GM18505 (cell line): ENCODE measurements around the gene FAM131C.
"Not testable (repeated sequence)": the region's sequence is repeated elsewhere in the genome, so short reads cannot be mapped to it uniquely, and the experiment has no call there.

Experiments
- ATAC-seq: cut with Tn5 transposase; IDR thresholded peaks from one replicate; pipeline ENCODE4 v1.9.1; 2021; ENCODE audit not compliant: unreplicated experiment
- POLR2A ChIP-seq: IDR thresholded peaks from 4 replicates; pipeline ENCODE4 v1.6.1; 2011; ENCODE audit warnings: borderline replicate concordance; ENCODE audit not compliant: insufficient read depth, insufficient read length; ENCODE audit errors: extremely low read depth

Gene FAM131C

GRCh38 chr1:16042096-16042495 is 31.4 kb downstream of the FAM131C start:
- no peak for ATAC-seq

GRCh38 chr1:16041200-16041599 is 32.3 kb downstream of the FAM131C start:
- no peak for TF ChIP-seq POLR2A
- no peak for ATAC-seq

More at GRCh38 chr1:16042096-16042495, 31.4 kb downstream of the FAM131C start:
- TF ChIP-seq POLR2A = no peak

GRCh38 chr1:16039871-16040270 is 33.6 kb downstream of the FAM131C start:
- ATAC-seq = not testable (repeated sequence)

GRCh38 chr1:16038620-16038912 is 34.9 kb downstream of the FAM131C start:
- TF ChIP-seq POLR2A = no peak
- ATAC-seq = no peak

- ATAC-seq = not testable (repeated sequence)
Measured at GRCh38 chr1:16036461-16036860, 37.0 kb downstream of the FAM131C start.

- not testable (repeated sequence) for ATAC-seq
Measured at GRCh38 chr1:16033103-16033632, 40.3 kb downstream of the FAM131C start.

GRCh38 chr1:16032388-16033102 is 40.9 kb downstream of the FAM131C start:
- no peak for ATAC-seq

GRCh38 chr1:16031551-16031950 is 41.9 kb downstream of the FAM131C start:
- no peak for ATAC-seq
- TF ChIP-seq POLR2A = no peak

More at GRCh38 chr1:16032388-16033102, 40.9 kb downstream of the FAM131C start:
- TF ChIP-seq POLR2A = no peak

- ATAC-seq = no peak
- TF ChIP-seq POLR2A = no peak
Measured at GRCh38 chr1:16029288-16029687, 44.2 kb downstream of the FAM131C start.

GRCh38 chr1:16029003-16029268 is 44.5 kb downstream of the FAM131C start:
- ATAC-seq = not testable (repeated sequence)

GRCh38 chr1:16028237-16029002 is 45.0 kb downstream of the FAM131C start:
- ATAC-seq = no peak
- no peak for TF ChIP-seq POLR2A

- TF ChIP-seq POLR2A = no peak
Measured at GRCh38 chr1:16026723-16027484, 46.5 kb downstream of the FAM131C start.

GRCh38 chr1:16026302-16026701 is 47.1 kb downstream of the FAM131C start:
- ATAC-seq = not testable (repeated sequence)

More at GRCh38 chr1:16026723-16027484, 46.5 kb downstream of the FAM131C start:
- no peak for ATAC-seq

- ATAC-seq = no peak
- no peak for TF ChIP-seq POLR2A
Measured at GRCh38 chr1:16023050-16023653, 50.3 kb downstream of the FAM131C start.
